GM12891 (cell line): Measurements from ENCODE around the gene OAT.

Source experiments
- POLR2A ChIP-seq: IDR thresholded peaks from 2 replicates; pipeline ENCODE4 v1.6.1; 2011; ENCODE audit warnings: low read depth, low read length, control low read depth
- POLR2AphosphoS5 ChIP-seq: IDR thresholded peaks from 2 replicates; pipeline ENCODE4 v1.6.1; 2011; ENCODE audit warnings: low read depth, low read length, control low read depth
- SPI1 ChIP-seq: IDR thresholded peaks from 2 replicates; pipeline ENCODE4 v1.6.1; 2011; ENCODE audit warnings: low read depth, low read length, control low read depth
- TAF1 ChIP-seq: IDR thresholded peaks from 2 replicates; pipeline ENCODE4 v1.6.1; 2011; ENCODE audit warnings: low read depth, low read length, control low read depth

GRCh38 chr10:124388476-124388822 is 30.3 kb downstream of the OAT start:
- no peak for TF ChIP-seq TAF1
- TF ChIP-seq POLR2A: no peak
- no peak for TF ChIP-seq POLR2AphosphoS5
- no peak for TF ChIP-seq SPI1
